Measurements from ENCODE around the gene BOK.
"Not testable (repeated sequence)": the region's sequence is repeated elsewhere in the genome, so short reads cannot be mapped to it uniquely, and the experiment has no call there.

BOK gene, protein sequence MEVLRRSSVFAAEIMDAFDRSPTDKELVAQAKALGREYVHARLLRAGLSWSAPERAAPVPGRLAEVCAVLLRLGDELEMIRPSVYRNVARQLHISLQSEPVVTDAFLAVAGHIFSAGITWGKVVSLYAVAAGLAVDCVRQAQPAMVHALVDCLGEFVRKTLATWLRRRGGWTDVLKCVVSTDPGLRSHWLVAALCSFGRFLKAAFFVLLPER

DNA sequence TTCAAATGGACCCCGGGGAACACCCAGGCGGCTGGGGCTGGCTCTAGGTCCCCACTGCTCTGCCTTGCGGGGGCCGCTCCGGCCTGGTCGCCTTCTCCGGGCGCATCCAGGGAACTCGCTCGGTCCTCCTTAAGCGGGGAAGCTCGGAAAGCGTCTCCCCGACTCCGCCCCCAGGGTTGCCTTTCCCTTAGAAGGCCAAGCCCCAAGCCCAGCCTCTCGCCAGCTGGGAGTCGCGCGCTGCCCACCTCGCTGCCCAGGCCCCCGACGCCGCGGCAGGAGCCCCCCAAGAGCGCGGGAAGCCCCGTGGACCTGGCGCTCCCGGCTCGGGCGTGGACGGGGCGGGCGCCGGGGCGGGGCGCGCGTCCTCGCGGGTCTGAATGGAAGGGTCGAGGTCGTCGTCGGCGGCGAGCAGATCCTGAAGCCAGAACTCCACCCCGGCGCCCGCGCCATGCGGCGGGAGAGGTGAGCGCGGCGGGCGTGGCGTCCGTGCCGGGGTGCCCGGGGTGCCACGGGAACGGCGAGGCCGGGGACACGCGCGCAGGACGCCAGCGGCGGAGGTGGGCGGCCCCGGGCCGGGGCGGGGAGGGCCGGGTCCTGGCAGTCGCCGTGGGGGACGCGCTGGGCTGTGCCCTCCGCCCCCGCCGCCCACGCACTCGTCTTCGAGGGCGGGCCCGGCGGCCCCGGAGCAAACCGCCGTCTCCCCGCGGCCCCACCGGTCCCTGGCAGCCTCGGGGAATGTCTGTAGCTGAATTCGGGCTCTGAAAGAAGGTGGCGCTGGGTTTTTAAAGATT is at the start of gene BOK:
BOK (plus strand) TSS at position 214 of the 791 bp plus-strand sequence. CDS start 739 bp downstream, outside the sequence.
- DNase-seq = no peak

DNA sequence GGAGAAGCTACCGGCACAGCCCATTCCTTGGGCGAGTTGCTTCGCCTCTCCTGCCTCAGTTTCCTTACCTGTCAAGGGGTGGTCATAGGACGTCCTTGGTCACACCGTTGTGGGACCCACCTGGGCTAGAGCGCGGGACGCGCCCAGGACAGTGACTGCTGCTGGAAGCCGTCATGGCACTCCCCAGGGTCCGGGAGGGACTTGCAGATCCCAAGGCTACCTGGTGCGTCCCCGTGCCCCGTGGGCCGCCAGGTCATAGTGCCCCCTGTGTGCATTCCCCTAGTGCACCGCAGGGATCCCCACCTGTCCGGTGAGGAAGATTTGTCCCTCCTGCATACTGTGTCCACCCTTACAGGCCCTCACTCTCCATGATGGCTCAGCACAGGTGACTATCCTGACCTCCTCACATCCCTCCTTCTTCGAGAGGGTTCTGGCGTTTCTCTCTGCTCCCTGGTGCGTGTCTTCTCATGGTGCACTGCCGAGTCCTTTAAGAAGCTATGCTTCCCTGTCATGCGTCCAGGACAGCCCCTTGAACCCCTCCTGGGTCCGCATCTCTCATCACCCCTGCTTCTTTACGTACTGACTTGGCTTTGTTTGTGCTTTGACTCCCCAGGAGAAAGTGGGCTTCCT is 49.3 kb upstream of the BOK start:
- no peak for DNase-seq

DNA sequence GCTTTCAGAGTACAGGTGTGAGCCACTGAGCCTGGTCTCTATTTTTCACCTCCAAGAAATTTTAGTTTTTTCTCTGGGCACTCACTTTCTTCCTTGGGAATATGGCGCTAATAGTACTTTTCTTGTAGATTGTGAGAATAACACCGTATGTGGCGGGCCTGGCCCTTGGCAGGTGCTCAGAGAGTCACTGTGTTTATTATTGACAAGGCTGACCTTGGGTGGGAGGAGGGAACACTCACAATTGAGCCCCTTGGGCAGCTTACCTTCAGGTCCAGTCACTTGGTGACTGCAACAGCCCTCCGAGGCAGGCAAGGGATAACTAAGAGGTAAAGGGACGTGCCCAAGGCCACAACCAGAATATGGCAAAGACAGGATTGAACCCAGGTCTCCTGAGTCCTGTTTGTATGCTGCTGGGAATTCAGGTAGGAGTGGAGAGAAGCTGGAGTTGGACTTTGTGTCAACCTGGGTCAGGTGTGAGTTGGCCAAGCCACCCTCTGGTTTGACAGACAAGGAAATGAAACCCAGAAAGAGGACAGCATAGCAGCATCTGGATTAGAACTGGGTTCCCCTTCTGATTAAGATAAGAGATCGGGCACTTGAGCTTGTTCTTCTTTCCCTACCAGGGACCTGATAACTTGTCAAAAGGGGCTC is 47.3 kb upstream of the BOK start:
- DNase-seq = no peak

DNA sequence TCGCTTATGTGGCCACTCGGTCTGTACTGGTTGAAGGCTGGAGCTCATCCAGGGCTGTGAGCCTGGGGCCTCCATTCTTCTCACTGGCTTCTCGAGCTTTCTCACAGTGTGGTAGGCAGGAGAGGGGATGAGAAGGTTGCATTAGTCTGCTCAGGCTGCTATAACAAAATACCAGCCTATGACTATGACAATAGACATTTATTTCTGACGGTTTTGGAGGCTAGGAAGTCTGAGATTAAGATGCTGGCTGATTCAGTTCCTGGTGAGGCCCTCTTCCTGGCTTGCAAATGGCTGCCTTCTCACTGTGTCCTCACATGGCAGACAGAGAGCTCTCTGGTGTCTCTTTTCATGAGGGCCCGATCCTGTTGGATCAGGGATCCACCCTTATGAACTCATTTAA is 44.0 kb upstream of the BOK start:
- DNase-seq = no peak

DNA sequence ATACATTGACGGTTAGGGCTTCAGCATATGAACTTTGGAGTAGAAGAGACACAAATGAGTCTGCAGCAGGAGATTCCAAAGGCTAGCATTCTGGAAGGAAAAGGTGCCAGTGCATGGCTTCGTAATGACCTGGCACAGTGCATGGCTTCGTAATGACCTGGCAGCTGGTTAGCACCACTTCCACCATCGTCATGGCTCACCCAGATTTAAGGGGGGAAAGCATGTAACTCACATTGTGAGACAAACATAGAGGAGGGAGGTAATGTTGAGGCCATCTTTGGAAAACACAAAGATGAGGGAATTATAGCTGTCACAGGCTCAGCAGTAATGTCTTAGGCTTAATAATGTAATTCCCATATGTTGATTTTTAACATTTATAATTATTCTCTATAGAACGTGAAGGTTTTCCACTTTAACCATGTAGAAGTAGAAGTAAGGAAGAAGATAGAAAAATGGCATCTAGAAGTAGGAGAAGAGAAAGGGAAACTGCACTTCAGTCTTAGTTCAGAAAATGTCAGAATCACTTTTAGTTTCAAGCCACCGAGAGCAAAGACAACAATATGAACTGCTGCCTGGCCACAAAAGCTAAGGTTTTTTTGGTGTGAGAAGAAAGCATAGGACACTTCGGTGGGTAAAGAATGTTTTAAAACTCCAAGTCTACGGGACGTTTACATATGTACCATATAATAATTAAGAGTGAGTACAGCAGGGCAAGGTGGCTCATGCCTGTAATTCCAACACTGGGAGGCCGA is 43.4 kb upstream of the BOK start:
- DNase-seq = no peak

DNA sequence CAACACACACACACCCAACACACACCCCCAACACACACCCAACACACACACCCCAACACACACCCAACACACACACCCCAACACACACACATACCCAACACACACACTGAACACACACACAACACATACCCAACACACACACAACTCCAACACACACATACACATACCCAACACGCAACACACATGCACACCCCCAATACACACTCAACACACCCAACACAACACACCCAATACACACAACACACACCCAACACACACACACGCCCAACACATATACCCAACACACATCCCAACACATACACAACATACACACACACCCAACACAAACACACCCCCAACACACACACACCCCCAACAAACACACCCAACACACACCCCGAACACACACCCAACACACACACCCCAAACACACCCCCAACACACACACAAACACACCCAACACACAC is 42.0 kb upstream of the BOK start:
- DNase-seq = no peak

DNA sequence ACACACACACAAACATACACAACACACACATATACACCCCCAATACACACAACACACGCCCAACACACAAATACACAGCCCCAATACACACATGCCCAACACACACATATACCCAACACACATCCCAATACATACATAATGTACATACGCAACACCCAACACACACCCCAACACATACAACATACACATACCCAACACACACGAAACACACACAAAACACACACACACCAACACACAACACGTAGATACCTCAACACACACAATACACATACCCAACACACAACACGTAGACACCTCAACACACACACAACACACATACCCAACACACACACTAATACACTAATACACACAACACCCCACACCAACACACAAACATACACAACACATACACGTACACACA is 41.2 kb upstream of the BOK start:
- no peak for DNase-seq

DNA sequence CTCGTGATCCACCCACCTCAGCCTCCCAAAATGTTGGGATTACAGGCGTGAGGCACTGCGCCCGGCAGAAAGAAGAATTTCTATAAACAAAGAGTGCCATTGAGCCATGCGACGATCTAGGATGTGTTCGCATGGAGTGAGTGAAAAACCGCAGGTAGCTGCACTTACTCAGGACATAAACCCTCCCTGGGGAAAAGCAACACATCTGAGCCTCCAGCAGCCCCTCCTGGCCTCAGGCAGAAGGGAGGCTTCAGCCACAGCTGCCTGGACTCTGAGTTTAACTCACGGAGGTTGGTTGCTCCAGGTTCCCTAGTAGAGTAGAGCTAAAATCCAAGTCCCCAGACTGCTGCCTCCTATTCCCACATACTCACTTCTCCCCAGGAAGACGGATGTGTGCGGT is 38.9 kb upstream of the BOK start:
- DNase-seq = no peak

DNA sequence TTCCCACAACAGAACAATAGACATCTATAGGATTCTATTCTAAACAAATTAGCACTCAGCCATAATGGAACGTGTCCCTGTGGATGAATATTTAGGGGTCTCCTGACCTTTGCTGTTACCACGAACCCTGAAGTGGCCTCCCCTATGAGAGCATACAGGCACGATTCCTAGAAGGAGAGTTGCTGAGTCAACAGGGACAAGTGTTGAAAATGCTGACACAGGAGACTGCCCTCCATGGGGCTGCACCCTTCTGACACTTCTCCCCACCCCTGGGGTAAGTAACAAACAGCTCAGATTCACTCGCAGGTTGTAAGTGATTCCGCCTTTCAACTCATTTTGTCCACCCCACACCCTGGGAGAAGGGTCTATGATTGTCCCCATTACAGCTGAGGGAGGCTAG is 36.1 kb upstream of the BOK start:
- DNase-seq = no peak

DNA sequence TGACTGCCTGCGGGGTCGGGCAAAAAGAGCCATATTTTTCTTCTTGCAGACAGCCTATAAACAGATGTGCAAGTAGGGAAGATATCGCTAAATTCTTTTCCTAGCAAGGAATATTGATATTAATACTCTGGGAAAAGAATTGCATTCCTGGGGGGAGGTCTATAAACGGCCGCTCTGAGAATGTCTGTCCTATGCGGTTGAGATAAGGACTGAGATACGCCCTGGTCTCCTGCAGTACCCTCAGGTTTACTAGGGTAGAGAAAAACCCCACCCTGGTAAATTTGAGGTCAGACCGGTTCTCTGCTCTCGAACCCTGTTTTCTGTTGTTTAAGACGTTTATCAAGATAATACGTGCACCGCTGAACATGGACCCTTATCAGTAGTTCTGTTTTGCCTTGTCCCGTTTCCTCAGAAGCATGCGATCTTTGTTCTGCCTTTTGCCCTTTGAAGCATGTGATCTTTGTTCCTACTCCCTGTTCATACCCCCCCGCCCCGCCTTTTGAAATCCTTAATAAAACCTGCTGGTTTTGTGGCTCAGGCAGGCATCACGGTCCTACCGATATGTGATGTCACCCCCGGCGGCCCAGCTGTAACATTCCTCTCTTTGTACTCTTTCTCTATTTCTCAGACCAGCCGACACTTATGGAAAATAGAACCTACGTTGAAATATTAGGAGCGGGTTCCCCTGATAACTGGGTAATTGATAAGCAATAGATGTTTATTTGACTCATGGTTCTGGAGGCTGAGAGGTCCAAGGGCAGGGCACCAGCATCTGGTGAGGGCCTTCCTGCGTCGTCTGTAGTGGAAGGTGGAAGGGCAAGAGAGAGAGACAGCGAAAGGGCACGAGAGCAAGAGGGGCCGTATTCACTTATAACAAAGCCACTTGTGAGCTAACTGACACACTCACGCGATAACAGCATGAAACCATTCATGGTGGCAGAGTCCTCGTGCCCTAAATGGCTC is 32.4 kb upstream of the BOK start:
- not testable (repeated sequence) for DNase-seq

DNA sequence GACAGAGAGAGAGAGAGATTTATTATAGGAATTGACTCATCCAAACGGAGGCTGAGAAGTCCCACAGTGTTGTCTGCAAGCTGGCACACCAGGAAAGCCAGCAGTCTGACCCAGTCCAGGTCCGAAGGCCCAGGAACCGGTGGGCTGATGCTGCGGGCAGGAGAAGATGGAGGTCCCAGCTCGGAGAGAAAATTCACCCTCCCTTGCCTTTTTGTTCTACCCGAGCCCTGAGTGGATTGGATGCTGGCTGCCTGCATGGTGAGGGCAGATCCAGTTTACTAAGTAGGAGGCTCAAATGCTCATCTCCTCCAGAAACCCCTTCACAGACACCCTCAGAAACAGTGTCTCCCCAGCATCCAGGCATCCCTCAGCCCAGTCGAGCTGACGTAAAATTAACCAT is 28.0 kb upstream of the BOK start:
- DNase-seq = no peak

DNA sequence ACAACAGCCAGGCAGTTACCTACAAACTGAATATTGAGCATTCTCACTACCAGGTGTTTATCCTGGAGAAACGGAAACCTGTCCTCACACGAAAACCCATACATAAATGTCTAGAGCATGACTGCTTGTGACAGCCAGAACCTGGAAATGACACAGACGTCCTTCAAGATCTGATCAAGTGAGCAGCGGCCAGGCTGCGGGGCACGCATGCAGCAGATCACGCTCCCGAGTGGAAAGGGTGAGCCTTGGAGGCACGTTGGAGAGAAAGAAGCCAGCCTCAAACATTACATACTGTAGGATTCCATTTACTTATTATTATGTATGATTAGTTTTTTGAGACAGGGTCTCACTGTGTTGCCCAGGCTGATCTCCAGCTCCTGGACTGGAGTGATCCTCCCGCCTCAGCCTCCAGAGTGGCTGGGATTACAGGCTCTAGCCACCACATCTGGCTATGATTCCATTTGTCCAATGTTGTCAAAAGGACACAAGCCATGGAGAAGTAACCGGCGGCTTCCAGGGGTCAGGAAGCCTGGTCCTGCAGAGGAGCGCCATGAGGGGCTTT is 27.3 kb upstream of the BOK start:
- no peak for DNase-seq

DNA sequence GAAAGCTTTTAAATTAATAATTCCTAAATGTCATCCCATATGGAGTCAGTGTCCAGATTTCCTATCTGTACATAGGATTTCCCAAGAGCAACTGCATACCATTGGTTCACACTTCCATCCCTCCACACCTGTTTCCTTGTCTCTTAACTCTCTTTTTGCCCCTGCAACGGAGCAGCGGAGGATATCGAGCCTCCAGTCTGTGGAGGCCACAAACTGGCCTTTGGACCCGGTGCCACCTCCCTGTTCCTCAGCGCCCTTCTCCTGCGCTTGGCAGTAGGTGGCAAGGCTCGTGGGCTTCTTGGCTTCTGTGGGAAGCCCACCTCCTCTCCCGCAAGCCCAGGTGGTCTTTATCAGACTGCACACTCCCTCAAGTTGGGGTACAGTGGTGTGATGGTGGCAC is 26.4 kb upstream of the BOK start:
- DNase-seq = no peak

DNA sequence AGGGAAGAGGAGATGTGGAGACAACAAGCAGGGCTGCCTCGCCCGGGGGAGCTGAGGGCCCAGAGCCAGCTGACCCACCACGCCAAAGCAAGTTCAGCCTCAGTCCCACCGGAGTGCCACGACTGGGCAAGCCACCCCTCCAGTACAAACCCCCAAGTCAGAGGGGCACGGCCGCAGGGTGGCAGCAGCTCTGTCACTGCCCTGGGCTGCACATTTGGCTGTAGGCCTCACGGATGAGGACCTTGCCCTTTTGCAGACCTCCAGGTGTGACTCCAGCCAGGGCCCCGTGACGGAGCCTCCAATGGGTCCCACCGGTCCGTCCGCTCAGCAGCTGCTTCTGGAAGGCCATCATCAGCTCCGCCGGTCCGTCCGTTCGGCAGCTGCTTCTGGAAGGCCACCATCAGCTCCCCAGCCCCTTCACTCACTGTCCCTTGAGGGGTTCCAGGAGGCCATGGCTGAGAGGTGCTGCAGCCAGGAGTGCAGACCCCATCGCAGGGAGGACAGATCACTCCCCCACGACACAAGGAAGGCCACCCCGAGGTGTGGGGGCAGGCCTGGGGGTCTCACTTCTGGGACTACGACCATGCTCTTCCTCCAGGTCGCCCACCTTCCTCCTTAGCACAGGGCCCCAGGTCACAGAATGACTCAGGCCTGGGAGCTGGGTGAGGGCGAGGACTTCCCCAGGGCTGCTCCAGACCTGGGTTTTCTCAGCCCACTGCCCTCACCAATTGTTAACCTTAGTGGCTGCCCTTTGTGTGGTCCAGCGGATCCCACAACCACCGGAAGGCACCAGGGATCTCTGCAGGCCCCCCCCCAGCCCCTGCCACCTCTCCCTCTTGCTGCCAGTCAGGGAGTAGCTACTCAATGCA is 25.6 kb upstream of the BOK start:
- DNase-seq = no peak

DNA sequence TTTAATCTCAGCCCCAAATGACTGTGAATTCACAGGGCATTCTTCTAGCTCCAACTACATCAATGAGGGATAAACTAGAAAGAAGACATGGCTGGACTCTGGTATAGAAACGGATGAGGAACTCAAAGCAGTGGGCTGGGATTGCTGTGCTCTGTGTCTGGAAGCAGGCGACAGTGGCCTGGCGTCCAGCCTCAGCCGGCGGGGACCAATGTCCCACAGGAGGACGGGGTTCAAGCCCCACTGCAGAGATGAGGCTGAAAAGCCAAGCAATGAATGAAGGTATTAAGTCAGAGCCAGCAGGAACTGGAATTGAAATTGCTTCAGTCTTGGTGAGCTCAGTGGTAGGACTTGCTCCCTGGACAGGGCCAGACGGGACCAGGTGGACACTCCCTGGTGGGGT is 24.3 kb upstream of the BOK start:
- DNase-seq = no peak

DNA sequence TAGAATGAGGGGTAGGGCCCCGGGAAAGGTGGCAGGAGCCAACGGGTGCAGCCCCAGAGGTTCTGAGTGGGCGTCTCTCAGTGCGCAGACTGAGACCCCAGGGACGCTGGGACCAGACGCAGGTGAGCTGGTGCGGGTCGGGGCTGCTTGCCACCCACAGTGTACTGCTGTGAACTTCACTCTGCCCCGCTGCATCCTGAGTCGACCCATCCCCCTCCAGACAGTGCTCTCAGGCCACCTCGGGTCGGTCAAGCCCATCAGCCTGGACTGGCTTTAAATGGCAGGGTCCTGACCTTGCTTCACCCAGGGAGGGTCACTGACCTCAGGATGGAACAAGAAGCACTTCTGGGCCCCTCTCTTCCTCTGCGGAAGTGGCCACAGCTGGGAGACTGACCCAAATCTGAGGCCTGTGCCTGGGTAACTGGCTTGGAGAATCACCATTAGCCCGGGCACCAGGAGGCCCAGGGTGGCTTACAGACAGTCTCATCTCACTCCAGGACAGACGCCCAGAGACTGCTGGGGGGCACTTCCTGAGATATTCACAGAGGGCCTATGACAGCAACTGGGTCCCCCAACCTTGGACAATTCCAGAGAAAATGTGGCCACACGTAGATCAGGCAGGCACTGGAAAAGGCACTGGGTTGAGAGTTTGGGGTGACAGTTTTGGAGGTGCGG is 23.7 kb upstream of the BOK start:
- DNase-seq = no peak

DNA sequence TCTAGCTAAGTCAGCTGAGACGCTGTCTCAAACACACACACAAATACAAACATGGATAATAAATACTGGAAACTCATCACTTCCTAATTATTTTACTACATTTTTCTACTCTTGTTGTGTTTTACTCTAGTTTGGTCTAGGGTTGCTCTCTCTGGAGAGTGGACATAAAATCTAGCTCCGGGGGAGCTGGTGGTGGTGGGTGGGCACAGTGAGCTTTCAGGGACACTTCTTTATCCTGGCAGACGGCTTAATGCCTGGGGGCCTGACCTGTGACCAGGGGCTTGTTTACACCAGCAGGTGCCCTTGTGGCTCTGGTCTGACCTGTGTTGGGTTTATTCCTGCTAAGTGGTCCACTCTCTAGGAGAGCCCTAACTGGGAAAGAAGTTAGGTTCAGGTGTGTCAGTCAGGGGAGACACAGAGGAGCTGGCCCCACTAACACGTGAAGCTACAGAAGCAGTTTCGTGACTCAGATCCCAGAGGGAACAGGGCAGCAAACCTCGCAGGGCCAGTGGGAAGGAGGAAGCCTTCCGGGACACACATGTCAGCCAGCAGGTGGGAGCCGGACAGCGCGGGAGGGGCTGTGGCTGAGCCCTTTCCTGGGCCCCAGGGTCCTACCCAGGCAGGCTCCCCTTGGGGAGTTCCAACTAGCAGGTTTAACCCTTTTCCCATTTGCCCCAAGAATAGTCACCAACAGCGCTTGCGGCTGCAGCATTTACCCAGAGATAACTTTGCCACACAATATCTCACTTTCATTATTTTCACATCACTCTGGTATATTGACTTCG is 22.5 kb upstream of the BOK start:
- no peak for DNase-seq

DNA sequence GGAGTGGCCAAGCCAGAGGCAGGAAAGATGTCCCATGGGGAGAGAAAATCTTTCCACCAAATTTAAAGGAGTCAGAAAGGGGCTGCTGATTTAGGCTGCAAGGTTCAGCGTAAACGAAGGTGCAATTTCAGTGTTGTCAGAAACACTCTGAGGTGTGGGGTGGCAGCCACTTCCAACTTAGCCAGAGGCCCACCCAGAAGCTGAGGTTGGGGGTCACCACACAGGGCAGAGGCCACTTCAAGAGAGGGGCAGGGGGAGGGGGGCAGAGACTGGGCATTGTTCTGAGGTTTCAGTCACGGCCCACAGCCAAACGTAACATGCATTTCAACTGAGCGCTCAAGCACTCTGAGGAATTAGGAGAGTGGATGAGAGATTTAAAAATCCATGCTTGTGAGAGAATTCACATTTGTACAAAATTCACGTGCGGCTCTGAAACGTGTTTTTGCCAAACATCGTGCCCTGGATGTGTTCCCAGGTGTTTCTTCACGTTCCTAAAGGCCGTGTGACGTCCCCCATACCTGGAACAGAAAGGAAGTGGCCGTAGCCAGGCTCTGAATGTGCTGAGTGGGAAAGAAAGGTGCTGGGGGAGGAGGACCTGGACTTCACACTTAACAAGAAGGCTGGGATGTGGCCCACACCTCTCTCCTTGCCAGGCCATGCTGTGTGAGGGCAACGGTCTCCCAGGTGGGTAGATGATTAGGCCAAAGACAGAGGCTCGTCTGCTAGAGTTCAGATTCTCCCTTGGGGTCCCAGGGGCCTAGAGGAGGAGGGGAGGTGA is 19.5 kb upstream of the BOK start:
- no peak for DNase-seq
